ENCODE data around the gene SLC17A9.

DNA sequence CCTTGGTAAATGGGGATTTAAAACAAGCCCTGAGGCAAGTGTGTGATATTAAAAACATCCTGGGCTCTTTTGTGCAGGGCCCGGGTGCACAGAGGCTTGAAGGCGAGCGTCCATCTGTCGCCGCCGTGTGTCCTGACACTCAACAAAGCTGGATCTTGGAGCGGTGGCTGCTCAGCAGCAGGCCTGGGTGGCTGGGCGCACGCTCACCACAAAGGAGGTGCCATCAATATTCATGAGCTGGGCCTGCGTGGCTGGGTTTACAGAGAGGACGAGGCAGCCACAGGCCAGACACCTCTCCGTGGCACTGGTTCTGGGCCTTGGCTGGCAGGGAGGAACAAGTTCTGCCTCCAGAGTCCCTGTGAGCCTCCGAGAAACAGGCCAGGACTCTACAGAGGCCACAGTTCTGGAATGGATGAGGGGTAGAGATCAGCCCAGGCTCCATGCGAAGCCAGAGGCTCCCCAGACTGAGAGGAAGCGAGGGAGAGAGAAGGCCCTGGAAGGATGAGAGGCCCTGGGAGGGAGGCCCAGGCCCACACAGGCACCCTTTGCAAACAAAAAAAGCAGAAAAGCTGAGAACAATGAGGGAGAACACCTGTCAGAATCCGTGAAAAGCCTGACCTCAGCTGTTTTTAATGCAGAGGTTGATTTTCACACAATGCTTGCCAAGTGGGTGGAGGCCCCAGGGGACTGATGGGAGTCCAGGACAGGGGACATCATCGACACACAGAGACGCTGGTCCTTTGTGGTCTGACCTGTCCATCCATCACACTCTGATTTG lies 32.3 kb downstream of the SLC17A9 start:
- TF ChIP-seq GATA2 (IDR thresholded peaks at IDR 0.05; ENCODE audit: low read depth, low read length): no peak
- no peak for TF ChIP-seq GATA3 (IDR thresholded peaks at IDR 0.05; ENCODE audit: low read depth, low read length)

Data from SH-SY5Y (cell line).